SH-SY5Y (cell line): ENCODE results near the gene B4GALNT3.

ENCODE experiments used
- GATA2 ChIP-seq: IDR thresholded peaks from 2 replicates; pipeline ENCODE4 v1.6.1; 2011; ENCODE audit warnings: mild to moderate bottlenecking, low read depth, low read length
- GATA3 ChIP-seq: IDR thresholded peaks from 2 replicates; pipeline ENCODE4 v1.6.1; 2011; ENCODE audit warnings: low read depth, mild to moderate bottlenecking, low read length, moderate library complexity

GRCh38 chr12:572532-572899, 112.8 kb downstream of the B4GALNT3 start:
- TF ChIP-seq GATA3 (no peak), GATA2 (no peak)
